Progenitor cell of endocrine pancreas (in vitro differentiated cells): ENCODE data around the gene ZNF227. TPM values are rescaled to one million over a fixed set of nuclear protein-coding genes. Genes with fewer than 3 reads are reported as not detected.

Experiments
- DNase-seq: peaks from one replicate; pipeline ENCODE4 v3.0.0; 2021; ENCODE audit warnings: low spot score; ENCODE audit not compliant: unreplicated experiment
- H3K27ac Mint-ChIP-seq: 2 replicates; pipeline ENCODE4 v1.8.0; 2021; ENCODE audit warnings: mild to moderate bottlenecking, moderate library complexity, mixed read lengths
- H3K27me3 Mint-ChIP-seq: 2 replicates; pipeline ENCODE4 v1.8.0; 2021; ENCODE audit warnings: mixed read lengths
- H3K36me3 Mint-ChIP-seq: 2 replicates; pipeline ENCODE4 v1.8.0; 2022; ENCODE audit warnings: mixed read lengths; ENCODE audit not compliant: insufficient read depth
- H3K4me1 Mint-ChIP-seq: 2 replicates; pipeline ENCODE4 v1.8.0; 2021; ENCODE audit warnings: low read depth, mixed read lengths
- H3K4me3 Mint-ChIP-seq: 2 replicates; pipeline ENCODE4 v1.8.0; 2021; ENCODE audit warnings: low read depth, mild to moderate bottlenecking, moderate library complexity, mixed read lengths
- H3K9me3 Mint-ChIP-seq: 2 replicates; pipeline ENCODE4 v1.8.0; 2021; ENCODE audit warnings: low read depth, mixed read lengths
- CTCF ChIP-seq: fragments of 200-600 bp; sonication (generic); IDR thresholded peaks from one replicate; pipeline ENCODE4 v1.5.0; 2021; ENCODE audit warnings: antibody characterized with exemption, mild to moderate bottlenecking; ENCODE audit not compliant: unreplicated experiment
- total RNA-seq: library from RNA; stranded (reverse); gene quantifications from 2 replicates; pipeline ENCODE4 v1.2.1, GENCODE V29; 2021

The ZNF227 gene
- total RNA-seq, 1 donor from 2014 or later = 38.9 TPM

GRCh38 chr19:44284968-44285367 lies 72.6 kb downstream of the ZNF227 start:
- H3K27ac Mint-ChIP-seq = no peak overlapping the region
- no peaks in the 10 kb centered on the region for H3K27me3 Mint-ChIP-seq
- H3K4me3 Mint-ChIP-seq = no peak overlapping the region
- H3K36me3 Mint-ChIP-seq = peaks cover 60% of the 10 kb centered on the region
- TF ChIP-seq CTCF = no peak
- H3K9me3 Mint-ChIP-seq = peaks cover 60% of the 10 kb centered on the region
- no peak for DNase-seq
- no peaks in the 10 kb centered on the region for H3K4me1 Mint-ChIP-seq

Other genes starting within 250 kb of the ZNF227 start
- 13.8 and 14.6 TPM in 2 replicates for gene ZNF155, start 228.3 kb upstream of the ZNF227 start, total RNA-seq
- 7.3 and 8.5 TPM in 2 replicates for gene ZNF230, start 209.6 kb upstream of the ZNF227 start, total RNA-seq
- 10.0 and 10.4 TPM in 2 replicates for gene ZNF222, start 187.2 kb upstream of the ZNF227 start, total RNA-seq
- 14.2 and 14.4 TPM in 2 replicates for gene ZNF223, start 160.5 kb upstream of the ZNF227 start, total RNA-seq
- gene ZNF284, start 140.4 kb upstream of the ZNF227 start, total RNA-seq = 5.7 and 5.9 TPM in 2 replicates
- gene ZNF224, start 118.2 kb upstream of the ZNF227 start, total RNA-seq = 40.6 and 45.6 TPM in 2 replicates
- 9.1 and 10.2 TPM in 2 replicates for gene ZNF225, start 99.1 kb upstream of the ZNF227 start, total RNA-seq
- 24.9 and 25.2 TPM in 2 replicates for gene ZNF234, start 71.0 kb upstream of the ZNF227 start, total RNA-seq
- 38.2 and 38.7 TPM in 2 replicates for gene ZNF226, start 47.4 kb upstream of the ZNF227 start, total RNA-seq
- 5.7 and 7.9 TPM in 2 replicates for gene ZNF233, start 47.4 kb downstream of the ZNF227 start, total RNA-seq
- 15.0 and 16.6 TPM in 2 replicates for gene ZNF235, start 92.5 kb downstream of the ZNF227 start, total RNA-seq
- gene ZNF112, start 144.1 kb downstream of the ZNF227 start, total RNA-seq = 13.0 and 14.1 TPM in 2 replicates
- gene ZNF285, start 189.1 kb downstream of the ZNF227 start, total RNA-seq = 13.1 and 14.3 TPM in 2 replicates
- gene ZNF229, start 235.9 kb downstream of the ZNF227 start, total RNA-seq = 18.3 and 18.4 TPM in 2 replicates